HUES6 (cell line): ENCODE results near the gene SMIM41.

Experiments used
- H3K27ac ChIP-seq: 2 replicates; pipeline ENCODE4 v1.7.0; 2013; ENCODE audit warnings: low read depth, mild to moderate bottlenecking, low read length, inconsistent platforms
- H3K27me3 ChIP-seq: 2 replicates; pipeline ENCODE4 v1.6.1; 2013; ENCODE audit warnings: low read length; ENCODE audit not compliant: control insufficient read depth, insufficient read depth
- H3K36me3 ChIP-seq: 2 replicates; pipeline ENCODE4 v1.6.1; 2013; ENCODE audit warnings: low read length; ENCODE audit not compliant: control insufficient read depth, insufficient read depth
- H3K4me1 ChIP-seq: 2 replicates; pipeline ENCODE4 v1.6.1; 2013; ENCODE audit warnings: low read length; ENCODE audit not compliant: control insufficient read depth, insufficient read depth
- H3K4me3 ChIP-seq: 2 replicates; pipeline ENCODE4 v1.5.1; 2013; ENCODE audit warnings: low read depth, low read length
- H3K9ac ChIP-seq: one replicate; pipeline ENCODE4 v1.6.1; 2013; ENCODE audit warnings: mild to moderate bottlenecking, low read length
- H3K9me3 ChIP-seq: 2 replicates; pipeline ENCODE4 v1.6.1; 2013; ENCODE audit warnings: low read depth, low read length; ENCODE audit not compliant: control insufficient read depth, insufficient read depth

SMIM41 gene

DNA sequence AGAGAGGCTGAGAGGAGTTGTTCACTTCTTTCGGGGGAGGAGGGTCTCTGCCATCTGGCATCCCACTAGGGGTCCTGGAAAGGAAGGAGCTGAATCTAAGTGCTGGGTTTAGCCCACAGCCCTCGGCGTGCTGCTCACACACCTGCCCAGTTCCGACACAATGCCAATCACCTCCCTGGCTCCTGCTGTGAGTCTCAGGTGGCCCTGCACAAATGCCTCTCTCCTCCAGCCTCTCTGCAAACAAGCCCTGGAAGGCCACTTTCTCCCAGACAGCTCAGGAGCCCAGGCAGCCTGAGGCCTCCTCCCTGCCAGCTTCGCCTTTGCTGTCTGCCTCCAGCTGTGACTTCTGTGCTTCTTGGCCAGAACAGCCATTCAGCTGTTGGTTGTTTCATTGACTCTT lies 51.2 kb downstream of the SMIM41 start:
- no peaks in the 10 kb centered on the region for H3K27me3 ChIP-seq
- H3K4me1 ChIP-seq = peaks cover 23% of the 10 kb centered on the region
- no peak overlapping the region for H3K9ac ChIP-seq
- no peaks in the 10 kb centered on the region for H3K36me3 ChIP-seq
- H3K9me3 ChIP-seq = no peaks in the 10 kb centered on the region
- no peak overlapping the region for H3K27ac ChIP-seq
- H3K4me3 ChIP-seq = no peak overlapping the region

DNA sequence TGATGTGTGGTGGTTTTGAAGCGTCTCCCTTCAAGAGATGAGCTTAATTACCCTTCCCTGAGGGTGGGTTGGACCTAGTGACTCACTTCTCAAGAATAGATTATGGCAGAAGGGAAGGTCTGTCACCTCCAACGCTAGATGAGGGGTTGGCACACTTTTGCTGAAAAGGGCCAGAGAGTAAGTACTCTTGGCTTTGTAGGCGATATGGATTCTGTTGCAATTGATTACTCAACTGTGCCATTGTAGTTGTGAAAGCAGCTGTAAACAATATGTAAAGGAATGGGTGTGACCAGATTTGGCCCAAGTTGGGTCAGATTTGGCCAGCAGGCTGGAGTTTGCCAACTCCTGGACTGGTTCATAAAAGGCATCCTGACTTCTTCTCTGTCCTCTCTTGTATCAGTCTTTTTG lies 53.3 kb downstream of the SMIM41 start:
- no peak overlapping the region for H3K4me3 ChIP-seq
- no peaks in the 10 kb centered on the region for H3K36me3 ChIP-seq
- H3K27ac ChIP-seq = no peak overlapping the region
- no peak overlapping the region for H3K9ac ChIP-seq
- H3K27me3 ChIP-seq = no peaks in the 10 kb centered on the region
- no peaks in the 10 kb centered on the region for H3K9me3 ChIP-seq
- peaks cover 6% of the 10 kb centered on the region for H3K4me1 ChIP-seq

DNA sequence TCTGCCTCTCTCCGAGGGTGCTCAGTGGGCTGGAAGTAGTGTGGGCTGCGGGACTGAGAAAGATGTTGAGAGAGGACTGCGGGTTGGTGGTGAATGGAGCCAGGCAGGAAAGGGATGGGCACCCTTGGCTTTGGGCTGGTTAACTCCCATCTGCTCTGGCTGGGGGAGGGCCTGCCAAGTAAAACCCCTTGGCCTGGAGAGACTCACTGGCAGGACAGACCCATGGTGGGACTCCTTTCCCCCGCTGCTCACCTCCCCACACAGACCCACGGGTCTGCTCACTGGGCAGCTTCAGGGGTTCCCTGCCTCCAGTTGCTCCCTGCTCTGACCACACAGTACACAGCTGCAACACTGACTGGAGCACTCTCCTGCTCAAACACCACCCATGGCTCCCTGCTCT lies 58.2 kb downstream of the SMIM41 start:
- Histone ChIP-seq H3K36me3 (no peaks in the 10 kb centered on the region), H3K27me3 (no peaks in the 10 kb centered on the region), H3K4me3 (no peak overlapping the region), H3K9me3 (no peaks in the 10 kb centered on the region), H3K27ac (no peak overlapping the region), H3K4me1 (peaks cover 5% of the 10 kb centered on the region; the same call in 1 of the 2 replicates), H3K9ac (no peak overlapping the region)

DNA sequence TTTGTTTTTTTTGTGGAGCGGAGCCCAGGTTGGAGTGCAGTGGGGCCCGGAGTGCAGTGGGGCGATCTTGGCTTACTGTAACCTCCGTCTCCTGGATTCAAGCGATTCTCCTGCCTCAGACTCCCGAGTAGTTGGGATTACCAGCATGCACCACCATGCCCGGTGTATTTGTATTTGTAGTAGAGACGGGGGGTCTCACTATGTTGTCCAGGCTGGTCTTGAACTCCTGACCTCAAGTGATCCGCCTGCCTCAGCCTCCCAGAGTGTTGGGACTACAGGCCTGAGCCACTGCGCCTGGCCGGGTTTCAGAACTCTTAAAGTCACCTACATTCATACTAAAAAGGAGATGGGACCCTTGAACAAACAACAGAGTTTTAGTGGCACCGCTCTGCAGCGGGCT lies 59.6 kb downstream of the SMIM41 start:
- H3K9ac ChIP-seq = no peak overlapping the region

DNA sequence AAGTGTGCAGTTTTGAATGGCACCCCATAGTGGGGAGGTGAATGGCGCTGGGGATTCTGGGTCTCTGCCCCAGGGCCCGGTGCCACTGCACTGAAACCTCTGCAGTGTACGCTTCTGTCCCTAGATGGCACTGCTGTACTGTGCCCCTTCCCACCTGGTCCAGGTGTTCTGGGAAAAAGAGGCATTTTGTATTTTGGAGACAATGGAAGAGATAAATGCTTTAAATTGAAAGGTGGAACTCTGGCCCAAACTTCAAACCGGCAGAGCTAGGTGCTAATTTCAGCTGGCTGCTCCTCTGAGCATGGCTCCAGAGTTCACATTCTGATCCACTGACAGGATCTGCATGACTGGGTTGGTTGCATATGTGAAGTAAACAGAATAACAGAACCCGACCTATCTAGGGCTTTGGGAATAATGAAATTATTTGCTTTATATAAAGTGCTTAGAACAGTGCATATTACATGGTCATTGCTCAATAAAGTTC lies 60.1 kb downstream of the SMIM41 start:
- Histone ChIP-seq H3K27me3 (no peaks in the 10 kb centered on the region), H3K4me3 (no peak overlapping the region), H3K9ac (no peak overlapping the region), H3K27ac (no peak overlapping the region), H3K4me1 (peaks cover 12% of the 10 kb centered on the region), H3K36me3 (no peaks in the 10 kb centered on the region), H3K9me3 (no peaks in the 10 kb centered on the region)

More for the DNA sequence above, 59.6 kb downstream of the SMIM41 start:
- Histone ChIP-seq H3K4me3 (no peak overlapping the region), H3K9me3 (no peaks in the 10 kb centered on the region), H3K27ac (no peak overlapping the region), H3K4me1 (peaks cover 11% of the 10 kb centered on the region), H3K27me3 (no peaks in the 10 kb centered on the region), H3K36me3 (no peaks in the 10 kb centered on the region)

DNA sequence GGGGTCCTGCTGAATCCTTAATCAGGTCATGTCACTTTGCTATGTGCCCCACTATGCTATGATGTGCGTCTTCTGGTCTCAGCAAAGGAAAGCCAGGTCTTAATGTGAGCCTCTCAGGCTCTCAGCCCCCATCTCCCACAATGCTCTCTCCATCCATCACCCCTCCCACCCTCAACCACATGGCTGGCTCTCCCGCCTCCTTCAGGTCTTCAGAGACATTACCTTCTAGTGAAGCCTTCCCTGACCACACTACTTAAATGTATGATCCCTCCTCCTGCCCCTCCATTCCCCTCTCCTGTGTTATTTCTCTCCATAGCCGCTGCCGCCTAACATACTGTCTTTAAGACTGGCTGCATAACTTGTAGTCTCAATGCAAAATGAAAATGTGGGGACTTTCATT lies 61.8 kb downstream of the SMIM41 start:
- H3K27me3 ChIP-seq = no peaks in the 10 kb centered on the region
- no peak overlapping the region for H3K9ac ChIP-seq

DNA sequence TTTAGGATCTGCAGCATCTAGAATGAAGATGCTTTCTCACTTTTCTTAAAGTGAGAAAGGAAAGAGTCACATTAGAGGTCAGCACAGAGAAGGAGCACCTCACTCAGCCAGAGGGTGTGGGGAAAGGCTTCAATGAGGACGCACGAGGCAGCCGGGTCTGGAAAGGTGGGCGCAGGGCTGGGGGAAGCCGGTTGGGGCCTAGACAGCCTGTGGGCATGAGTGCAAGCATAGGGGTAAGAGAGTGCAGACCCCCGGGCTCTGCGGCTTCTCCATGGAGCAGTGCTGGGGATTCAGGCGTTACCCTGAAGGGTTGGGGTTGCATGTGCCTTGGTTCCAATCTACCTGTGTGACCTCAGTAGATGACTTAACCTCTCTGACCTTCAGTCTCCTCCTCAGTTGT lies 62.4 kb downstream of the SMIM41 start:
- Histone ChIP-seq H3K9me3 (no peaks in the 10 kb centered on the region), H3K27ac (no peak overlapping the region), H3K9ac (no peak overlapping the region), H3K27me3 (no peaks in the 10 kb centered on the region), H3K4me1 (peaks cover 23% of the 10 kb centered on the region), H3K4me3 (no peak overlapping the region), H3K36me3 (no peaks in the 10 kb centered on the region)

More for the DNA sequence above, 61.8 kb downstream of the SMIM41 start:
- Histone ChIP-seq H3K36me3 (no peaks in the 10 kb centered on the region), H3K27ac (no peak overlapping the region), H3K4me3 (no peak overlapping the region), H3K9me3 (no peaks in the 10 kb centered on the region), H3K4me1 (peaks cover 21% of the 10 kb centered on the region)

DNA sequence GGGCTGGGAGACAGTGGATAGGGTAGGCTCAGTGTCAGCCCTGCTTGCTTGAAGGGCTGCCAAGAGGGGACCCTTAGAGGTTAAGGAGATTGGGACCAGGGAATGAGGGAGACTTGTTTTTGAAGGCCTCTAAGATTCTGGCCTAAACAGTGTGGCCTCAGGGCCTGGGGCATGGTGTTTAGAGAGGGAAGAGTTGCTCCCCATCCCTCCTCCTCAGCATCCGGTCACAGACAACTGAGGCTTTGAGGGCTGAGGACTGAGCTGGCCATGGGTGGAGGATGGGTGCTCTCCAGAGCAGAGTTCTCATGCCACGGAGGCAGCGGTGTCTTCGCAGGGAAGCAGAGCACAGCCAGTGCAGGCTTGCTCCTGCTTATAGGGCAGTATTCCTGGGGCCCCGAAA lies 62.9 kb downstream of the SMIM41 start:
- no peak overlapping the region for H3K27ac ChIP-seq
- no peak overlapping the region for H3K9ac ChIP-seq
- H3K36me3 ChIP-seq = no peaks in the 10 kb centered on the region
- no peak overlapping the region for H3K4me3 ChIP-seq
- H3K27me3 ChIP-seq = no peaks in the 10 kb centered on the region
- H3K9me3 ChIP-seq = no peaks in the 10 kb centered on the region
- H3K4me1 ChIP-seq = peaks cover 27% of the 10 kb centered on the region

DNA sequence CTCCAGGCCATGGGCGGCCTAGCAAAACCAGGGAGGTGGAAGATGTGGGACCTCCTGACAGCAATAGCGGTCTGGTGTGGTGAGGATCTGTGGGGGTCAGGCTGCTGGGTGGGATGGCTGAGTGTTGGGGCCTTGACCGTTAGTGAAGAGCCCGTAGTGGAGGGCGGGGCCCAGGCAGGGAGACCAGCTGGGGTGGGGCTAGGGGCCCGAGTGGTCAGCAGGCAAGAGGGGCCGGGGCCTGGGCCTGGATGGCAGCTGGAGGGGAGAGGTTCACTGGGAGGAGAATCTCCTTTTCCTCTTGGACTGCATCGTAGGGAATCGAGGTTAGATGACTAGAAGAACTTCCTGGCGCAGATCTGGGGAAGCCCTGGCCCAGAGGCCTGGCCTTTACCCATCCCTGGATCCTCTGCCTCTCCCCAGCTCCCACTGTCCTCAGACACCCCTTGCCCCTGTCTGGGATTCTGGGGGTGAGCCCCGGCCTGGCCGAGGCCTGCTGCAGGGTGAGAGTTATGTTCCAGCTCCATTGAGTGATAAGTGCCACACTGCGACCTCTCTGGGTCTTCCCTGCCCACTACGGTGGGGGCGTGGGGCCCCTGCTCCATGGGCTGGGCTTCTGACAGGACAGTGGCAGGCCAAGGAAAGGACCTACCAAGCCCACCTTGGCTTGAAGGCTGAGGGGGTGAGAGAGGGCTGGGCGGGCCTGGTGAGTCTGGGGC lies 65.2 kb downstream of the SMIM41 start:
- no peaks in the 10 kb centered on the region for H3K36me3 ChIP-seq
- peak overlapping the region; percentile 36; the same call in 1 of the 2 replicates for H3K27ac ChIP-seq
- peaks cover 45% of the 10 kb centered on the region for H3K4me1 ChIP-seq
- H3K4me3 ChIP-seq = no peak overlapping the region
- H3K9me3 ChIP-seq = no peaks in the 10 kb centered on the region
- no peak overlapping the region for H3K9ac ChIP-seq
- H3K27me3 ChIP-seq = no peaks in the 10 kb centered on the region

DNA sequence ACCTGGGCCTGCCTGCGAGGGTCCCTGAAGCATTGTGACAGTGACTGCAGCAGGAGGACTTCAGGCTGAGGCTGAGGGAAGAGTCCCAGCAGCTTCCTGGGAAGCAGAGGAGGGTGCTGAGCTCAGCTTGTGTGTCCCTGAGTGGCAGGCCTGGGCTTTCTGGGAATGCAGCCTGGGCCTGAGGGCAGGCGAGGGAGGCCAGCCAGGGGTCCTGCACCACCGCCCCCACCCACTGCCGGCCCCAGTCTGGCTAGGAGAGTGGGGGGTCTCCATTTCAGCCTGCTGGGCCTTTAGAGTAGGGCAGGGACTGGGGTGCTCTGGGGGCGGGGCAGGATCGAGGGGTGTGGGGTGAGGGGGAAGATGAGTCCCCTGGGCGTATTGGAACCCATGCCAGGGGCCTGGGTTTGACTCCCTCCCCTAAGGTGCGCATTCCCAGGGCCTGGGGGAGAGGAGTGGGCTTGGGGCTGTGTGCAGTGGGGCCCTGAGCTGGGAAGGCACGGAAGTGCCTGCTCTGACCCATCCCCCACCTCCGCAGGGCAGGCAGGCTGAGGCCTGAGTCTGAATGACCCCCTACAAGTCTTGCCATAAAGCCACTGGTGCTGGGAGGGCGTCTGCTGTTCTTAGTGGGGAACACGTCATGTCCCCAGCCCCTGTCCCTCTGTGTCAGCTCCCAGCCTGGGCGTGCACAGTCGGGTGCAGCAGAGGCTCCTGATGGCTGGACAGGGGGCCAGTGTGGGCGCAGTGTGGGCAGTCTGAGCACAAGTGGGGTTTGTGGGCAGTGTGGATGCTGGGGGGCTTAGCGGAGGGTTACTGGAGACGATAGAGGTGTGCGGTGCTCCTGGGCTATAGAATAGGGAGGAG lies 66.0 kb downstream of the SMIM41 start:
- Histone ChIP-seq H3K4me1 (peaks cover 52% of the 10 kb centered on the region), H3K9ac (peak overlapping the region; percentile 47), H3K27me3 (no peaks in the 10 kb centered on the region), H3K4me3 (no peak overlapping the region), H3K9me3 (no peaks in the 10 kb centered on the region), H3K27ac (peak overlapping the region; percentile 36; the same call in 1 of the 2 replicates), H3K36me3 (no peaks in the 10 kb centered on the region)
